CD4-positive, alpha-beta T cell treated with Interleukin-12 subunit alpha and Interleukin-12 subunit beta, for 1 hour (primary cell): ENCODE results near the gene RNASEH1.
A peak's percentile ranks its signal among the peaks of the same experiment; 100 is the strongest.
"Not testable (repeated sequence)": the region's sequence is repeated elsewhere in the genome, so short reads cannot be mapped to it uniquely, and the experiment has no call there.

Experiments
- DNase-seq: peaks from one replicate; pipeline ENCODE4 v3.0.0-alpha.2; 2020

Gene RNASEH1

GRCh38 chr2:3589086-3589485 lies 31.0 kb upstream of the RNASEH1 start:
- no peak for DNase-seq

GRCh38 chr2:3588084-3588483 lies 30.0 kb upstream of the RNASEH1 start:
- no peak for DNase-seq

DNA sequence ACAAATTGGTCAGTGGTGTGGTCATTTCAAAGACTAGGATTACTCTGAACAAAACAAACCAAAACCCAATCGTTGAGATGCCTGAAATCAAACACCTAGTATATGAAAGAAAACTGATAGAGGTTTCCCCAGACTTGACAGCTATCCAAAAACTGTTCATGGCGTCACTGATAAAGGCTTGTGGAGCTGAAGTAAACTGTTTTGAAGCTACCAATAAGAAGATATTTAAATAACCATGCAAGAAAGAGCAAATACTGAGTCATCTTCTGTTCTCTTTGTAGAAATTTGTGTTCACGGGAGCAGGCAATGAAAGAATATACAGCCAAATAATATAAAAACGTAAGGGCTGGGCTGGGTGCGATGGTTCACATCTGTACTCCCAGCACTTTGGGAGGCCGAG lies 29.3 kb upstream of the RNASEH1 start:
- no peak for DNase-seq

- no peak for DNase-seq
These were observed 28.9 kb upstream of the RNASEH1 start for GRCh38 chr2:3587021-3587420.

DNA sequence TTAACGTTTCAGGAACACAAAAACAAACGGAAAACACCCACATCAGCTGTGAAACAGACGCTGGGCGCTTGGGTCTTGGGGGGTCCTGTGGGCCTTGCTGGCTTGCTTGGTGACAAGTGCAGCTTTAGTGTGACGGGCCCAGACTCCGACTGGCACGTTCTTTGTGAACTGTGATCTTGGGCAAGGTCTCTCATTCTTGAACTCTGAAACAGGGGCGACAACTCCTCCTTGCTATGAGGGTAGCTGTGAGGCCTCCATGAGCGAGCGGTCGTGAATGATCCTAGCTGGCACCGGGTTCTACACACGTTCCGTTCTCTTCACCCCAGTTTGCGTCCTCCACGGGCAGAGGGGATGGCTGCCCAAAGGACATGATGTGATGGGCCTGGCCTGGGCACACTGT lies 28.1 kb upstream of the RNASEH1 start:
- no peak for DNase-seq

DNA sequence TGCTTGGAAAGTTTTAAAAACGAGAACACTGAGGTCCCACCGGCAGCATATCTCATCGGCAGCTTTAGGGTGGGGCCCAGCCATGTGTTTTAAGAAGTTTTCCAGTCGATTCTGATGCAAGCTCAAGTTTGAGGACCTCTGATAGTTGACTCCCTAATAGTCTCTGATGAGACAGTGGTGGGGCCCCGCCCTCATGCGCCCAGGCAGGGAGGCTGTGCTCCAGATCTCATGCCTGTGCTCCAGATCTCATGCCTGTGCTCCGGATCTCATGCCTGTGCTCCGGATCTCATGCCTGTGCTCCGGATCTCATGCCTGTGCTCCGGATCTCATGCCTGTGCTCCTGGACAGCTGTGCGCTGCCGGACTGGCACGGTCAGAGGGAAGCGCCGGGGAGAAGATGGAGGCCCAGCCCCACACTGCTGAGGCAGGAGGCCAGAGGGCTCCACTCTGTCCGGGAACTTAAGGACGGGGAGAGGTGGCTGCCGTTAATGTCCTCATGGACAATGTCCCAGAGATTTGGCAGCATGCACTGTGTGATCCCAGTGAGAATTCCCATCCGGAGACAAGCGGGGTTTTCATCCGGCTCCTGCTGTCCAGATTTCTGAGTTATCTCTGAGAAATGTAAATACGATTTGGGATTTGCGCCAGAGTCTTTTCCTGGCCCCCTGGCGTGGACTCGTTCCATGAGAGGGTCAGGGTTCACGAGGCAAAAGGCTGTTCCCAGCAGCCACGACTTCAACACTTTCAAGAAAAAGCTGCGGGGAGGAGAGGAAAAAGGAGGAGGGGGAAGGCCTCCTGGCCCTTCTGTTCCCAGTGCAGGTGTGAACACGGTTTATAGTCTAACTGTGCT lies 27.4 kb upstream of the RNASEH1 start:
- DNase-seq, result no peak

DNA sequence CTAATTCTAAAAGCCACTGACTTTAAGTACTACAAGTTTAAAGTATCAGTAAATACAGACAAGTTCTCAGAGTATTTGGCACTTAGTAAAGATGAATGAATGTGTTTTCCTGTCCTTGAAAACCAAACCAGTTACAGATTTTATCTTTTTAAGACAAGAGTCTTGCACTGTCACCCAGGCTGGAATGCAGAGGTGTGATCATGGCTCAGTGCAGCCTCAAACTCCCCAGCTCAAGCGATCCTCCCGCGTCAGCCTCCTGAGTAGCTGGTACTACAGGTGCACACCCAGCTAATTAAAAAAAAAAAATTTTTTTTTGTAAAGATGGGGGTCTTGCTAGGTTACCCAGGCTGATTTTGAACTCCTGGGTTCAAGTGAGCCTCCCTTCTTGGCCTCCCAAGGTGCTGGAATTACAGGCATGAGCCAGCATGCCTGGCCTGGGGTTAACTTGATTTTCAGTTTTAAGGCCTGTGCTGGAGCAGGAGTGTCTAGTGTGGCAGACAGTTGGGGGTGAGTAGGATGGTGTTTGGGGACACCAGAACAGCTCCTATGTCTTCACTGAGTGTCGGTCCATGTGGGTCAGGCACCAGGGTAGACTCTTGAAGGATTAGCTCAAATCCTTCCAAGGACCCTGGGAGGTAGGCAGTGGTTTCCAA lies 26.6 kb upstream of the RNASEH1 start:
- no peak for DNase-seq

DNA sequence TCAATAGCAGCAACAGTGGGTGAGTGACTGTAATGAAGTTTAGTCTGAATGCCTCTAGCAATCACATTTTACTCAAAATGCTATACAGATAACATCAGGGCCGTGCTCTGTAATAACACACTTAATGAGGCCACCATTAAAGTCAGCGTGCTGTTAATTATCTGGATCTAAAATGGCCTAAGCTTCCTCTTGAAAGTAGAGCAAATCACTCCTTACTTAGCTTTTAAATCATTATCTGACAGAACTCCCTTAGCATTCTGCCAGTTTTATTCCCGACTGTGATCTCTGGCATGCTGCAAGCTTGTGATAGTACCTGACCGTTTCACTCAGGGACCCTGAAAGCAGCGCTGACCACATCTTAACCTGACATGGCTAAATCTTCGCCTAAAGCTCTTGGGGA lies 25.9 kb upstream of the RNASEH1 start:
- no peak for DNase-seq

DNA sequence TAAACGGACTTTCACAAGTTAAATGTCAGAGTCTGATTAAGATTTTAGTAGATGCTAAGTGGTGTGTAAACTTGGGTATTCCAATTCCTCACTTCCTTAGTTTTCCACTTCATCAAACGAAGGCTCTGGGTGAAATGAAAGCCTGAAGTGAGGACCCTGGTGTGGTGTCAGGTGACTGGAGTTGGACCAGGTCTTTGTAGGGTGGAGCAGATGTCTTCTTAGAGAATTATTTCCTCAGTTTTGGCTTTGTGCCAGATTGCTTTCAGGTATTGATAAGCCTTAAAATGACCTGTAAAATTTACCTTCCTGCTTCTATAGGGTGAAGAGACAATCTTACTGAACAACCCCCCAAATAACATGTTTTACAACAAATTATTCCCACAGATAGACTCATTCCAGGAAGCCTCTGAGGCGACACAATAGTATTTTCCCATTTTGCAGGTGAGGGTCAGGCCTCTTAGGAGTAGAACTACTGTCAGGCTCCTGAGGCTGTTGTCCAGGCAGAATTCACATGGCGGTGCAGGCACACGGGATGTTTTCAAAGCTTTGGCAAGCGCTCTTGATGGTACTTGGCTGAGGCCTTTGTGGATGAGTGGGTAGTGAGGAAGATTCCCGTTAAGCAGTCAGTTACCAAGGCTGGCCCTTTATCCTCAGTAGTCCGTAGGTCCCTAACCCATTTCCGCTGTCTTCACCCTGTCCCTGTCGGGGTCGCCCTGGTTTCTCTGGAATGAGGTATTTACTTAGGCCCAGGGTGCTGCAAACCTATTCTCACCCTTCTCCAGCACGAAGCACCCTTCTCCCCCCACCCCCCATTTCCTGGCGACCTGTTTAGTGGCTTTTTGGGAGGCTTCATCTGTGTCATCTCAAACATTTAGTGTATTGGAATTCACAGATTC lies 23.5 kb upstream of the RNASEH1 start:
- no peak for DNase-seq

- DNase-seq, result no peak
These were observed 22.3 kb upstream of the RNASEH1 start for GRCh38 chr2:3580449-3580848.

GRCh38 chr2:3578987-3579386 lies 20.9 kb upstream of the RNASEH1 start:
- DNase-seq, result no peak

- not testable (repeated sequence) for DNase-seq
These were observed 18.1 kb upstream of the RNASEH1 start for GRCh38 chr2:3576263-3576630.

- DNase-seq, result peak; percentile 35
These were observed 17.6 kb upstream of the RNASEH1 start for GRCh38 chr2:3575534-3576262.

DNA sequence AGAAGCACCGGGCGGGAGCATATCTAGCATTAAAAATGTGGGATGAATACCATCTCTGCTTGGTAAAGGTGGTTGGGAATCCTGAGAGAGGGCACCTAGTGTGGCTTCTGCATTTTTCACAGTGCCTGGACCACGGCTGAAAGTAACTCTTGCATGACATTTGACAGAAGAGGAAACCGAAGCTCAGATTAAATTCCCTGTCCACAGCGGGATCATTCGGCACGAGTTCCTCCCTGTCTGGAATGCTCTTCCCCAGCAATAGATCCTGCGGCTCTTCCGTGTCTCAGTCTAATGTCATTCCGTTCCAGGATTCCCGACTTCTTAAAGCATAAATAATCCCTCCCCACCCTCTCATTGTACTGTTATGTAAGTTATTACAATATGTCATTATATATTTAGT lies 16.0 kb upstream of the RNASEH1 start:
- no peak for DNase-seq

GRCh38 chr2:3572620-3573019 lies 14.5 kb upstream of the RNASEH1 start:
- DNase-seq, result no peak

- no peak for DNase-seq
These were observed 13.2 kb upstream of the RNASEH1 start for GRCh38 chr2:3571284-3571683.

- DNase-seq, result not testable (repeated sequence)
These were observed 11.5 kb upstream of the RNASEH1 start for GRCh38 chr2:3569656-3570055.

GRCh38 chr2:3566806-3567205 lies 8.7 kb upstream of the RNASEH1 start:
- no peak for DNase-seq

DNA sequence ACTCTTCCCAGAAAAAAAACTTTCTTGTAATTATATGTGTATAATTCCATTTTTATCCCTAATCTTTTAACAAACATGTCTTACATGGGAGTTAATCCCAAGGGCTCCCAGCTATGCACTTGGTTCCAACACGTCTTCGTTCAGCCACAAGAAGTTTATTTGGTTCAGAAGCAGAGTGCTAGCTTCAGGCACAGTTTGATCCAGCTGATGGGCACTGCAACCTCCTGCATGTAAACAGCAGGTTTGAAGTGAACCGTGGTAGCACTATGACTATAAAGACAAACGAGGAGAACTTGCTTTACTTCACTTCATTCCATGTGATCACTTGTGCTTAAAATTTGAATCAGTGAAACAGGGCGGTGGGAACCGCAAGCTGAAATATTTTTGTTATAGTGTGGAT lies 7.0 kb upstream of the RNASEH1 start:
- no peak for DNase-seq

DNA sequence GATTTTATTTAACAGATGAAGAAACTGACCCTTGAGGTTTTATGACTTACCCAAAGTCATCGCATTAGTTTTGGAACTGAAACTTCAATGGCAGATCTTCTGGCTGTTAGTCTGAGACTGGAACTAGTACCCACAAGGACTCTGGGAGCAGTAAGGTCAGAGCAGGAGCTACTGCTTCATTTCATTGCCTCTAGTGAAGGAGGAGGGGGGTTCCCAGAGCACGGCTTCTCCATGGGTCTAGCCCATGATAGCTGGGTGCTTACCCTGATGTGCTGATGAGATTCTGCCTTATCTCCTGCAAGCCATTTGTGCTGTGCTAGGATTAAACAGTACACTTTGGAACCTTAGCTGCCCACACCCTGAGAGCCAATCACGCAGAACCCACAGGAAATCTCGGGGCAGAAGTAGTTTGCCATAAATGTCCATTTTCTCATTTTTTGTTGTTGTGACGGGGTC lies 5.4 kb upstream of the RNASEH1 start:
- DNase-seq, result no peak

- no peak for DNase-seq
These were observed 411 bp downstream of the RNASEH1 start for GRCh38 chr2:3557639-3558204.

GRCh38 chr2:3553946-3554345 lies 4.2 kb downstream of the RNASEH1 start:
- no peak for DNase-seq
